Stimulated activated CD8-positive, alpha-beta memory T cell treated with anti-CD3 and anti-CD28 coated beads, Interleukin-12 subunit alpha, Interleukin-12 subunit beta, amount 100 ng/mL, for 4 hours (primary cell): ENCODE measurements around the gene RIN1.
"Not testable (repeated sequence)": the region's sequence is repeated elsewhere in the genome, so short reads cannot be mapped to it uniquely, and the experiment has no call there.

Experiments
- DNase-seq: peaks from one replicate; pipeline ENCODE4 v3.0.0-alpha.2; 2020; ENCODE audit warnings: low read depth

The RIN1 gene

DNA sequence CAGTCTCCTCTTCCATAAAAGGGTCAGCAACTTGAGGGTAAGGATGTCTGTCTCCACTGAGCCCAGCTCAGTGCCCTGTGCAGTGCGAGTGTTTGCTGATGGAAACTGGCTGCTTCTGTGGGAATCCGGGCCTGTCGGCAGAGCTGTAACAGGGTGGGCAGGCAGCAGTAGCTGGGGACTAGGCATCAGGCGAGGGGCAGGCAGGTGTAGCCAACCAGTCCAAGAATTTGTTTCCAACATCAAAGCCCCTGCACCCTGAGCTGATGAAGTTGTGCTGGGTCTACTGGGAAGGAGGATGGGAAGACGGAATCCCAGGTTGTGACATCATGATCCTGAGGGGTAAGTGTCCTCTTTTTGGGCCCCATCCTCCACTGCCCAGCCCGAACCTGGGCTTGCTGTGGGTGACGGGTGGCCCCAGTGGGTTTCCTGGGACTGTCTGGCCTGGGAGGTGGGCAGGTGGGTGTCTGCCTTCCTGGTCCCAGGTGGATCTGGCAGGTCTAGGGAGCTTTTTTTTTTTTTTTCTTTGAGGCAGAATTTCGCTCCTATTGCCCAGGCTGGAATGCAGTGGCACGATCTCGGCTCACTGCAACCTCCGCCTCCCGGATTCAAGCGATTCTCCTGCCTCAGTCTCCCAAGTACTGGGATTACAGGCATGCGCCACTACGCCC is 24.3 kb upstream of the RIN1 start:
- no peak for DNase-seq

DNA sequence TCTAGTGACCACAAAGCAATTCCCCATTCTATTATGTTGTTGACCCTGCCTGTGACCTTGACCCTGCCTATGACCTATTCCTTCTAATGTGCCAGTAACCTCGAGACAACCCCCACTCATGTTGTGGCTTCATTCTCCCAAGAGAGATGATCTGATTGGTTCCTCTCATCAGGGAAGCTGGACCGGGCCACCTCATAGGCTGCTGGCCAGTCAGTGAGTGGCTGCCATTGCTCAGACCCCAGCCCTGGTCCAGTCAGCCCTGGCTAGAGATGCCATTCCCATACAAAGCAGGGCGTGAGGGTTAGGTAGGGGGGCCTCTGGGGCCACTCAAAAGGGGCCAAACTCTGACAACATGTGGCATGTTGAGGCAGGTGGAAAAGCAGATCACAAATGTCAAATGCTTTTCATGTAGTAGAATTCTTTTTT is 23.4 kb upstream of the RIN1 start:
- DNase-seq, result no peak

DNA sequence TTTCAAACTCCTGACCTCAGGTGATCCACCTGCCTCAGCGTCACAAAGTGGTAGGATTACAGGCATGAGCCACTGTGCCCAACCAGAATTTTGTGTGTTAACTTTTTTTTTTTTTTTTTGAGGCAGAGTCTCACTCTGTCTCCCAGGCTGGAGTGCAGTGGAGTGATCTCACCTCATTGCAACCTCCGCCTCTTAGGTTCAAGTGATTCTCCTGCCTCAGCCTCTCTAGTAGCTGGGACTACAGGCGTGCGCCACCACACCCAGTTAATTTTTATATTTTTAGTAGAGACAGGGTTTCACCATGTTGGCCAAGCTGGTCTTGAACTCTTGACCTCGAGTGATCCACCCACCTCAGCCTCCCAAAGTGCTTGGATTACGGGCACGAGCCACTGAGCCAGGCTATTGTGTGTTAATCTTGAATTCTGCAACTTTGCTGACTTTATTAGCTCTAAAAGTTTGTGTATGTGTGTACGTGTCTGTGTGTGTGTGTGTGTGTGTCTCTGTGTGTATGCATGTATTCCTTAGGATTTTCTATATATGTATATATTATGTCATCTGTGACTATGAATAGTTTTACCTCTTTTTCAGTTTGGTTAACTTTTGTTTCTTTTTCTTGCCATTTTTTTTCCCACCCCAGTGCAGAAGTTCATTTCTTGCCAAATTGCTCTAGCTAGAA is 14.5 kb upstream of the RIN1 start:
- not testable (repeated sequence) for DNase-seq

DNA sequence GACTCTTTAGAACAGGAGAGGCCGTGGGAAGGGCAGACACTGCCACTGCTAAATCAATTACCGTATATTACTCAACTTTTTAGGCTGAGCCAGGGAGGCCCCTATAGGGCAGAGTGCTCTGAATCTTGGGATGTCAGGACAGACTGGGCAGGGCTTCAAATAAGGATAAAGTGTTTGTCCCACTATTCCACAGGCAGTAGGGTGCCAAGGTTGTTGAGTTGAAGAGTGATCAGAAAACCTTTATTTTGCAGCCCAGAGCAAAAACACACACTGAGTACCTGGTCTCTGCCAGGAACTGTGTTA is 12.8 kb upstream of the RIN1 start:
- DNase-seq, result no peak

DNA sequence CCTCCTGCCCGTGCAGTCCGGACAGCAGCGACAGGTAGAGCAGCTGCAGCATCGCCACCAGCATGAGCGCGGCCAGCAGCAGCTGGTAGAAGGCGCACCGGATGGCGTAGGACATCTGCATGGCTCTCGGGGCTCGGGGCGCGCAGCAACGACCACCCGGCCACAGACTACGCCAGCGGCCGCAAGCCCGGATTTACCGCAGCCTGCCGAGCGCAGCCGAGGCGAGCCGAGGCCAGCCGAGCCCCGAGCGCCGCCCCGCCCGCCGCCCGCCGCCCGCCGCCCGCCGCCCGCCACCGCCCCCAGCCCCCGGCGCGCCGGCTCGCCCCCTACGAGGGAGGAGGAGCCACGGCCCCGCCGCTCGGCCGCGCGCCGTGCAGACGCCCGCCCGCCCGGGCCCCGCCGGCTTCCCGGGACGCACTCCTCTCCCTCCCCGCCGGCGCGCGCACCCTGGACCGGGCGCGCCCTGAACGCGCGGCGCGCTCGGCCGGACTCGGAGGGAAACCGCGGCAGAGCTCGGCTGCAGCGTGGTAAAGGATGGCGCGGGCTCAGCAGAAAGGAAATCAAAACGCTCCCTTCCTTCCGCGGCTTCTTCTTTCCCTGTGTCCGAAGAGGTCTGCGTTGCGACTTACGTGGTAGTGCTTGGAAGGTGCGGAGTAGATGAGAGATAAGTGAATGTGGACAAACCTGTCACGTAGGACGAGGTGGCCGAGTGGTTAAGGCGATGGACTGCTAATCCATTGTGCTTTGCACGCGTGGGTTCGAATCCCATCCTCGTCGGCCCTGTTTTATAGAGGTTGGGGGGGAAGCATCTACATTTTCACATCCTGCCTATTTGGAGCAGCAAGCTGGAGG is 11.4 kb upstream of the RIN1 start, which contains the start of gene B4GAT1:
Gene B4GAT1 (minus strand): TSS at position 205 of the 852 bp plus-strand sequence. CDS start 84 bp downstream, at position 121.
- DNase-seq, result peak; percentile 63

DNA sequence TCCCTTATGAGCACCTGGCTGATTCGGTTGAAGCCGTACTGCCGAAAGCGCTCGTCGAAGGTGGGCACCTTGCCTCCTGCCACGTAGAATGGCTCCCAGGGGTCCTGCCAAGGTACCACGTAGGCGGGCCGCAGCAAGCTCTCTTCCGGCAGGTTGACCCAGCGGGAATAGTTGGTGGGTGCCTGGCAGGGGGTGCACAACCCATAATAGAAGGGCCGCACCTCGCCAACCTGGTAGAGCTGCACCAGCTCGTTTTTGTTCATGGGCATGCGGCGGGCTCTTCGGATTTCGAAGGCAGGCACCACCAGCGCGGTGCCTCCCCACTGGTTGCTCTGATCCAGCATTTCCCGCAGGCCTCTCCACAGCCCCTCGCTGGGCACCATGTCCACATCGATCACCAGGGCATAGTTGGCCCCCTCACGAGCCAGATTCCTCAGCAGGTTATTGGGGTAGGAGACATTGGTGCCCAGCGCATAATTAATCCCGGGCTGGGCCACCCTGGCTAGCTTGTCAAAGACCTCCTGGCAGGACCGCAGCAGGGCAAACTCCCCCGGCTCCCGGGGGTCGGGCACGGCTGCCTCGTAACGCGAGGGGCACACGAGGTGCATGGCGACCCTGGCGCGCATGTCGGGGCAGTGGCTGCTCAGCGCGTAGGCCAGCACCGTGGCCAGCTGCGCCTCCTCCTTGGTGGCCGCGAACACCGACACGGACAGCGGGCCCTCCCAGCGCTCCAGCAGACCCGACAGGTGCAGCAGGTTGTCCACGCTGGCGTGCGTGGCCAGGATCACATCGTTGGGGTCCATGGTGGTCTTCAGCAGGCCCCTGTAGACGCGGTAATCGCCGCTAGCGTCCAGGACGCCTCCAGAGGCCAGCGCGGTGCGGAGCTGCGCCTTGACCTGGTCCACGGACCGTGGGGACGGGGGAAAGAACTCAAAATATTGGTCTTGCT is 10.5 kb upstream of the RIN1 start:
- DNase-seq, result no peak

DNA sequence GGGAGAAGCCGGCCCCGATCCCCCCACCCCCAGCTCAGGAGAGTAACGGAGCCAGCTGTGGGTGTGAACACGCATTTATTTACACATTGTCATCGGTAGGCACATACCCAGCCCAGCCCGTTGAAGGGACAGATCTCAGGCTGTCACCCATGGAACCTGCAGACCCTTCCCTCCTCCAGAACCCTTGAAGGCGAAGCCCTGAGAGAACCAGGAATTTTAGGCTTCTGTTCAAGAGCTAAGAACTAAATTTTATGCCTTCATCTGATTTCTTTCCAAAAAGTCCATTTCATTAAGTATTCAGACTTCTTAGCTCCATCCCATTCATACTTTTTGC is 9.0 kb upstream of the RIN1 start:
- DNase-seq, result no peak

DNA sequence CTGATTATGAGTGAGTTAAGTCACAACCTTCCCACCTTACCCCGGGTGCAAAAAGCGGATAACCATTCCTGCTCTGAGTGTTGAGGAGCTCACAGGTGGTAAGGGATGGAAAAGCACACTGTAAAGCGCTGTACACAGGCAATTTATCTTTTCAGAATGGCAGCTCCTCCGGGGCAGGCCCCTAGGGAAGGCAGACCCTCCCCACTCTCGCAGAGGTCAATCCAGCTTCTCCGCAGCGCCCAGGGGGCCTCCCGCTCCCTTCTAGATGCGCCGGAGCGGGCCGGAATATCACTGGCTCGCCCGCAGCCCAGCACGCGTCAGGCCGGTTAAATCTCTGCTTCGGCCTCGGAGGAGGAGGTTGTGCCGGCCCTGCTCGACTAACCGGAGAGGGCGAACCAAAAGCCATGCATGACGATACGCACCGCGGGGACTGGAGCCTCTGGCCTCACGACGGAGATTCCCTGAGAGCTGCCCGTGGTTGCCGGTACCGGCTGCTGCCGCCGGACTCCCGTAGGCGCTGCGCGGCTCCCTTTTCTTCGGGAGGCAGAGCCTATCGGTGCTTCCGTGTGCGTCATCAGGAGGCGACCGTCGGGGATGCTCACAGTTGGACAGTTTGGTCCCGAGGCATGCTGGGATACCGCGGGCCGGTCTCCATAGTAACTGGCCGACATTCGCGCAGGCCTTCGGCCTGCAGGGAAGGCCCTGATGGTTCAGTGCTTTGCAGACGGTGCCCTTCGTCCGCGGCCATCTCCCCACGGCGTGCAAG is 8.5 kb upstream of the RIN1 start, which contains the start of gene BRMS1:
Gene BRMS1 (minus strand): TSS at position 555 of the 766 bp plus-strand sequence. CDS start 2,870 bp downstream, outside the sequence.
- peak; percentile 89 for DNase-seq

DNA sequence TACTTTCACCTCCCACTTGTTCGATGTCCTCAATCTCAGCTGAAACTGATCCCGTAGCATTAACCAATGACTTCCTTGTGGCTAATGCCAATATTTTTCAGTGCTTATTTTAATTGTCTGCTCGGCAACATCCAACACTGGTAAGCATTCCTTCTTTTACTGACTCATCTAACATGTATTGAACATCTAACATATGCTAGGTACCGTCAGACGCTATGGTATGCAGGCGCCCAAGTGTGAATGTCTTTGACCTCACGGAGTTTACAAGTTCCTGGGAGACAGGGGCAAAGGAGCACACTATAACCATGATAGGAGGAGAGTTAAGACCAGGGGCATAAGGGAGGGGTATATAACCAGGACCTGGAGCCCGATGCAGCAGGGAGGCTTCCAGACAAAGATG is 6.9 kb upstream of the RIN1 start:
- DNase-seq, result no peak

DNA sequence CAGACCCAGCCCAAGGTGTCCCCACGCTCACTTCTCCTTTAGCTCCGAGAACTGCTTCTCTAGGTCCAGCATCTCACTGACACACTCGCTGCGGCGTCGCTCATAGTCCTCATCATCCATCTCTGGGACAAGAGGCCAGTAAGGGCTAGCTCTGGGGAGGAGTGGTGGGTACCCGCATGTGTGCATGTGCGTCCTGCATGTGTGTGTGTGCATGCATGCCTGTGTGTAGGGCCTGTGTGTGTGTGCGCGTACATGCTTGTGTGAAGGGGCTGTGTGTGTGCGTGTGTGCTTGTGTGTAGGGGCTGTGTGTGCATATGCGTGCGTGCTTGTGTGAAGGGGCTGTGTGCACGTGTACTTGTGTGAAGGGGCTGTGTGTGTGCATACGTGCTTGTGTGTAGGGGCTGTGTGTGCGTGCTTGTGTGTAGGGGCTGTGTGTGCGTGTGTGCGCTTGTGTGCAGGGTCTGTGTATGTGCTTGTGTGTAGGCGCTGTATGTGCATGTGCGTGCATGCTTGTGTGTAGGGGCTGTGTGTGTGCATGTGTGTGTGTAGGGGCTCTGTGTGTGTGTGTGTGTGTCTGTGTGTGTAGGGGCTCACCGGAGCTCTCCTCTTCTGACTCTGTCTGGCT is 5.4 kb upstream of the RIN1 start:
- DNase-seq, result no peak

DNA sequence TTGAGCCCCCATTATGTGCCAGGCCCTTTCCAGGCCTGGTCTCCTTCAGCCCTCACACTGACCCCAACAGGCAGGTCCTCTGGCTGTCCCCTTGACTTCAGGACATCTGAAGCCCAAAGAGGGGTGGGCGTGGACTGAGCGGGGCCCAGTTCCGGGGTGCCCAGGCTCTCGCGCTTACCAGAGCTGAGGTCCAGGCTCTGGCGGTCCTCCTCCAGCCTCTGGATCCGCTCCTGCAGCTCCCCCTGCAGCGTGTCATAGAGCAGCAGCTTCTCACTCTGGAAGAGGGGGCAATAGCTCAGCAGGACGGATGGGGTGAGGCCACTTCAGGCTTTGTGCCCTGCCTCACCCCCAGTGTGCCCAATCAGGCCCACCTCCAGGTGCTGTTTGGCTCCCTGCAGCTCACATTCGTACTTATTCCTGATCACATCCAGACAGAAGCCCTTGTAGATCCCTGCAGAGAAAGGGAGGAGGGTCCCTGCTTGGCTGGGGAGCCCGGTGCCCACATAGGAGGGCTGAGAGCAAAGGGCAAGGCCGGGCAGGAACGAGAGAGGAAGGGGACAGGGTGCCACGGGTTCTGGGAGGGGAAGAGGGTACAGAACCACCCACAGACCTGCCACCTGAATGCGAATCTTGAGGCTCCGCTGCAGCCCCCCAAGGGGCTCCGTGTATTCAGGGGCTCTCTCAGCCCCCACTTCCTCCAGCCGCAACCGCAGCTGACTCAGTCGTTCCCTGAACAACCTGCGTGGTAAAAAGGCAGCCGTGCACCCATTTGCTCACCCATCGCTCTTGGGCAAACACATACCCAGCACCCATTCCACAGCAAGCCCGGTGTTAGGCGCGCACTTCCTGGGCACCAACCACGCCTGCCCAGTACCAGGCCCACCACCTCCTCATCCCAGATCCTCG is 4.6 kb upstream of the RIN1 start:
- no peak for DNase-seq

DNA sequence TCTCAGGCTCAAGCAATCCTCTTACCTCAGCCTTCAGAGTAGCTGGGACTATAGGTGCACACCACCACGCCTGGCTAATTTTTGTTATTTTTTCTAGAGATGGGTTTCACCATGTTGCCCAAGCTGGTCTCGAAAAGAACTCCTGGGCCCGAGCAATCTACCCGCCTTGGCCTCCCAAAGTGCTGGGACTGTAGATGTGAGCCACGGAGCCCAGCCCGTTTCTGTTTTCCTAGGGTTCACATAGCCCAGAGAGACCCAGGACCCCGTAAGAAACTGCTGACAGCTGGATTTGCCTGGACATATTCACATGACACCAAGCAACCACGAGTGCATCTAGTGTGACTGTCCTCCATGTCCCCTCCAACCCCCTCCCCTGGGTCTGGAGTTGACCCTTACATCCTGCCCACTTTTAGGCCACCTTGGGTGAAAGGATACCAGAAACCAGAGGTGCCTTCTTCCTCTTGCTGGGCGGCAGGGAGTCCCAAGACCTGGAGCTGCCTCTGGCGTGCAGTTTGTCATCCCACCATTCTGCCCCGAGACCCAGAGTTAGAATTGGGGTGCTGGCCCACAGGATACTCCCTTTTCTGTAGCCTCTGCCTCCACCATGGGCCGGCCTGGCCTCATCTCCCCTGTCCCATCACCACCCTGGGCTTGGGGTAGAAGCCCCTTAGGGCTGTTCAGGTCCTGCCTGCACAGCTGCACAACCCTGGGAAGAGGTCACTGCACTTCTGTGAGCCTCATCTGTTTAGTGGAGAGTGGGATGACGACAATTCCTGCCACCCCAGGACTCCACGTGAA is 3.7 kb upstream of the RIN1 start:
- no peak for DNase-seq

DNA sequence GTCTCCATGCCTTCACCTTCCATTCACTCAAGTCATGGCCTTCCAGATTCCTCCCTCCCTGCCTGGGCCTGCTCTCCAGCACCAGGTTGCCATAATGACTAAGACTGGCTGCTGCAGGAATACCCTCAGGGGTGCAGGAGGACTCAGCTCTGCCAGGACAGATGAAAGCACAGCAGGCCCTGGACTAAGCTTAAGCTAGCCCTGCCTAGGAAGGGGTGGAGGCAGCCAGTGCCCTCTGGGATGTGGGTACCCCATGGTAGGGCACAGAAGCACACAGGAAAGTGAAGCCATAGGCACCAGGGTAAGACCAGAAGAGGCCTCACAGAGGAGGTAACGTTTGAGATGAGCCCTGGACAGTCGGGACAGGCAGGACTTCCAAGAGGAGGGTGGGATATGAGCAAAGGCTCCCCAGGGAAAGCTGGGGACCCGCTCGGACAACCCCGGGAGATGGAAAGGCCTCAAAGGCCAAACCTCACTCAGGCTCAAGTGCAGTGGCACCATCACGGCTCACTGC is 3.0 kb upstream of the RIN1 start:
- DNase-seq, result no peak

DNA sequence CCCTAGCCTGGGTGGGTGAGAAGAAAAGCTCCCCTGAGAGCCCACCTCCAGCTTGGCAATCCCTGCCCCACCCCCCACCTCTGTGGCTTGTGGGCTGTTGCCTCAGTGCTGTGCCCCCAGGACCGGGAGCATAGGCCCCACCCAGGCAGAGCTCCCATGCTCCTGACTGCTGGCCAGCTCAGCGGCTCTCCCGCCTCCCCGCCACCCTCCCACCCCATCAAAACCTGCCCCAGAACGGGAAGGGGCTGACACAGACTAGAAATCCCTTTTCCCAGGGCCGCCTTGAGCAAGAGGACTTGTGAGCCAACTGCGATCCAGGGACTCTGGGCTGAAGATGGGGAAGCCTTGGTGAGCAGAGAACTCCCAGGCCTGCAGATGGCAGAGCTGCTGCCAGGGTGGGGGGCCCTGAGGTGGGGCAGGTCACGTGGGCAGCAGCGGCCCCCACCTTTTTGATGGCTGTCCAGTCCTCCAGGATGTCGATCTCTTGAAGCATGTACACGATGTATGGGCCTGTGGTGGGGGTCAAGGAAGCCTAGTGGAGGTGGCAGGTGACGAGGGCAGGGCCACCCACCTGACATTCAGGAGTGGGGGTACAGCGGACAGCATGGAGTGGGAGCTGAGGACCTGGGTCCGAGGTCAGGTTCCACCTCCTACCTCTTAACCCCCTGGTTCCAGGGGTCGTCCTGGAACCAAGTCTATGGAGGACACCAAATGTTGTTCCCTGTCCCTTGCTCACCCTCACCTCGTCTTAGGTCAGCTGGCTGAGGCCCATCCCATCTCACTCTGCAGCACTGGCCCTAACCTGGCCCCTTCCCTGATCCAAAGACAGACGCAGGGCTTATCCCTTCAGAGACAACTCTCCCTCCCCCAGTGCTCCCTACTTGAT is 2.3 kb upstream of the RIN1 start:
- no peak for DNase-seq

DNA sequence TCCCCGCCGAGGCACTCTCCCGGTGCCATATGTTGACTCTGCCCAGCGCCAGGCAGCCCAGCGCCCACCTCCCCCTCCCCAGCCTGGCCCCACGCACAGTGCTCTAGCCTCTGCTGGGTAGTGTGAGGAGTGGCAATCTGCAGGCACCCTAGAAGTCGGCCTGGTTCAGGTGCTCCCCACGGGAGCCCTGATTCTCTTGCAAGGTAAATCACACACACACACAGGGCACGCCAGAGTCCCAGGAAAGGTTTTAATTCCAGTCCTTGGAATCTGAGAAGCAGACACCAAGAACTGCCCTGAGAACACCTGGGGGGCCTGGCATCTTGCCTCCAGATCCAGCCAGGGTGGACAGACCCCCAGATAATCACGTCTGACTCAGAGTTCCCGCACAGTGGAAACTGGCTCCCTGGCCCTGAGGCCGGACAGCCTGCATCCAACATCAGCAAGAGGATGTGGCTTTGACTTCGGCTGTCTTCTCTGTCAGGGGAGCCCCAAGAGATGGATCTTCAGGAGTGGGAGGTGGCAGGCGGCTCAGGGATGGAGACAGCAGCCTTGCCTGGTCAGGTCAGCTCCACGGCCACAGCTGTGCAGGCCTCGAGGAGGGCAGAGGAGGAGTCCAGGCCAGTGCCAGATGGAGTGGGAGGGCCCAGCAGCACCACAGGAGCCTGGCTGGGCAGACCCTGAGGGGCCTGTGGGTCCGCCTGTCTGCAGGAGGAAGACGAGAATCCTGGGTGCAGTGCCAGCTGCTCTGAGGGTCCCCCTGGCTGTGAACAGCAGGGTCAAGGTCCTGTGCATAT is 1.1 kb upstream of the RIN1 start:
- no peak for DNase-seq

DNA sequence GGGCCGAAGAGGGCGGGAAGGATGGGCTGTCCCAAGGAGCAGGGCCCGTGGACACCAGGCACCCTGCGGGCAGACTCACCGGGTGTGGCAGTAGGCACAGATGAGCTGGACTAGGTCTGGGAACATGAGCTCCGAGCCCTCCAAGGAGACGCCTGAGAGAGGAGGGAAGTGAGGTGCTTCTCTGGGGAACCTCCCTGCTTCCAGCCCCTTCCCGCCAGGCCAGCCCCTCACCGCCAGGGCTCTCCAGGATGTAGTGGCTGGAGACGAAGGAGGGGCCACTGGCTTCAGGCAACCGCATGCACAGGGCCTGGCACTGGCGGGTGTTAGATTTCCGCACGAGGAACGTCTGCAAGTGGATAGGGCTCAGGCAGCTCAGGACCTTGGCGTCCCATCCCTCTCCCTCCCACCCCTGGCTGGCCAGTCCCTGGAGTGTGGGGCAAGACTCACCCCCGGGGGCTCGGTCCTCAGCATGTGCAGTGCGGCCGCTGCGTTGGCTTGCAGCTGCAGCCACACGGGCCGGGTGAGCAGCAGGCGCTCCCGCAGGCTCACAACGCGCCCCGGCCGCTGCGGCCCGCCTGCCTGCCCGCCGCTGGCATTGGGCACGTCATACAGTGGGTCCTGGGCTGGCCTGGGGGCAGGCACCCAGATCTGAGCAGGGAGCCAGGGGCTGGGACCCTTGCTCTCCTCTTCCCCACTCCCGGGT is 552 bp downstream of the RIN1 start:
- no peak for DNase-seq
